Liver (tissue), 3 donors: Measurements from ENCODE around the gene MRTFB.

Experiments used
- RAD21 ChIP-seq, 2 donors: IDR thresholded peaks; 2 replicates each; pipeline ENCODE4 v1.6.1; 2016; ENCODE audit warnings: antibody characterized with exemption in 2 of 2, mild to moderate bottlenecking in 2 of 2
- TF ChIP-seq, protein P1 (sequence below): fragments of 150-350 bp; IDR thresholded peaks from 2 replicates; pipeline ENCODE4 v1.5.1; 2017; ENCODE audit warnings: improper control_type of control experiment, low read depth, low read length; ENCODE audit not compliant: missing input control
- donor health status: healthy.
- donor health status: healthy.

- no peak for TF ChIP-seq RAD21 (IDR thresholded peaks at IDR 0.05)
- TF ChIP-seq, protein P1, sequence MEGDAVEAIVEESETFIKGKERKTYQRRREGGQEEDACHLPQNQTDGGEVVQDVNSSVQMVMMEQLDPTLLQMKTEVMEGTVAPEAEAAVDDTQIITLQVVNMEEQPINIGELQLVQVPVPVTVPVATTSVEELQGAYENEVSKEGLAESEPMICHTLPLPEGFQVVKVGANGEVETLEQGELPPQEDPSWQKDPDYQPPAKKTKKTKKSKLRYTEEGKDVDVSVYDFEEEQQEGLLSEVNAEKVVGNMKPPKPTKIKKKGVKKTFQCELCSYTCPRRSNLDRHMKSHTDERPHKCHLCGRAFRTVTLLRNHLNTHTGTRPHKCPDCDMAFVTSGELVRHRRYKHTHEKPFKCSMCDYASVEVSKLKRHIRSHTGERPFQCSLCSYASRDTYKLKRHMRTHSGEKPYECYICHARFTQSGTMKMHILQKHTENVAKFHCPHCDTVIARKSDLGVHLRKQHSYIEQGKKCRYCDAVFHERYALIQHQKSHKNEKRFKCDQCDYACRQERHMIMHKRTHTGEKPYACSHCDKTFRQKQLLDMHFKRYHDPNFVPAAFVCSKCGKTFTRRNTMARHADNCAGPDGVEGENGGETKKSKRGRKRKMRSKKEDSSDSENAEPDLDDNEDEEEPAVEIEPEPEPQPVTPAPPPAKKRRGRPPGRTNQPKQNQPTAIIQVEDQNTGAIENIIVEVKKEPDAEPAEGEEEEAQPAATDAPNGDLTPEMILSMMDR = no peak
These were observed 603 bp upstream of the MRTFB start for GRCh38 chr16:14070555-14070876.
